Measurements from ENCODE around the gene KLHL21. TPM values are rescaled to one million over a fixed set of nuclear protein-coding genes. Genes with fewer than 3 reads are reported as not detected.
A peak's percentile ranks its signal among the peaks of the same experiment; 100 is the strongest.

Gene KLHL21
- total RNA-seq, 2 donors from 2014 or later: 38.4 to 60.0 TPM

- H3K4me3 ChIP-seq: no peak overlapping the region
- H3K36me3 ChIP-seq (replicated peaks in 1 of 2; ENCODE audit: insufficient read depth in 1 of 2, low read depth in 2 of 2): peaks cover 0 to 9% of the 10 kb centered on the region in 2 donors
- ATAC-seq (no peak), DNase-seq (no peak)
- intact Hi-C loops (cut with DNase I): no loop called here
- H3K27ac ChIP-seq: no peak overlapping the region
- TF ChIP-seq POLR2A (IDR thresholded peaks at IDR 0.05) (no peak), CTCF (IDR thresholded peaks at IDR 0.05) (no peak)
- H3K4me1 ChIP-seq: peaks cover 59% of the 10 kb centered on the region
- no peaks in the 10 kb centered on the region for H3K9me3 ChIP-seq
- WGBS, 2 donors: 73 to 84% methylated on average over 7 to 12 of the region's 12 CpGs
- H3K27me3 ChIP-seq: no peaks in the 10 kb centered on the region
These were observed 17.5 kb downstream of the KLHL21 start for GRCh38 chr1:6585081-6585722.

GRCh38 chr1:6584126-6585080, 18.3 kb downstream of the KLHL21 start:
- 70 to 73% methylated on average over 11 to 21 of the region's 21 CpGs for WGBS, 2 donors
- DNase-seq (no peak), ATAC-seq (no peak)
- Histone ChIP-seq H3K27ac (no peak overlapping the region), H3K27me3 (no peaks in the 10 kb centered on the region), H3K4me1 (peaks cover 58% of the 10 kb centered on the region), H3K36me3 (replicated peaks in 1 of 2; ENCODE audit: insufficient read depth in 1 of 2, low read depth in 2 of 2) (peaks cover 0 to 7% of the 10 kb centered on the region in 2 donors), H3K4me3 (no peak overlapping the region), H3K9me3 (no peaks in the 10 kb centered on the region)
- intact Hi-C loops (cut with DNase I): no loop called here
- no peak for TF ChIP-seq POLR2A (IDR thresholded peaks at IDR 0.05)
- peak in 1 of 7 experiments; percentile 12 for TF ChIP-seq CTCF (IDR thresholded peaks at IDR 0.05)

GRCh38 chr1:6582370-6582769, 20.3 kb downstream of the KLHL21 start:
- 33 to 40% methylated on average over 1 of the region's 1 CpG for WGBS, 2 donors
- ATAC-seq: no peak
- peak in 3 of 4 donors; percentile 51 to 67 (median 64) for DNase-seq
- H3K4me1 ChIP-seq: peaks cover 43% of the 10 kb centered on the region
- H3K27me3 ChIP-seq: no peaks in the 10 kb centered on the region
- no peaks in the 10 kb centered on the region for H3K36me3 ChIP-seq (replicated peaks in 1 of 2; ENCODE audit: insufficient read depth in 1 of 2, low read depth in 2 of 2)
- H3K9me3 ChIP-seq: no peaks in the 10 kb centered on the region
- TF ChIP-seq POLR2A (IDR thresholded peaks at IDR 0.05) (no peak), CTCF (IDR thresholded peaks at IDR 0.05) (no peak)
- peak overlapping the region in 3 of 4 donors; percentile 23 to 97 (median 93) for H3K27ac ChIP-seq
- intact Hi-C loops (cut with DNase I): no loop called here
- no peak overlapping the region for H3K4me3 ChIP-seq

GRCh38 chr1:6581561-6582305, 20.9 kb downstream of the KLHL21 start:
- intact Hi-C loops (cut with DNase I): no loop called here
- TF ChIP-seq CTCF (IDR thresholded peaks at IDR 0.05): no peak
- no peak for TF ChIP-seq POLR2A (IDR thresholded peaks at IDR 0.05)
- no peaks in the 10 kb centered on the region for H3K9me3 ChIP-seq
- H3K4me1 ChIP-seq: peaks cover 38% of the 10 kb centered on the region
- 36 to 40% methylated on average over 9 to 10 of the region's 10 CpGs for WGBS, 2 donors
- H3K36me3 ChIP-seq (replicated peaks in 1 of 2; ENCODE audit: insufficient read depth in 1 of 2, low read depth in 2 of 2): no peaks in the 10 kb centered on the region
- H3K27me3 ChIP-seq: no peaks in the 10 kb centered on the region
- DNase-seq (peak in 1 of 4 donors; percentile 53), ATAC-seq (no peak)
- peak overlapping the region; percentile 23 to 97 (median 90) for H3K27ac ChIP-seq
- no peak overlapping the region for H3K4me3 ChIP-seq
